SK-N-SH (cell line): ENCODE data around the gene PRKCD. TPM values are rescaled to one million over a fixed set of nuclear protein-coding genes. Genes with fewer than 3 reads are reported as not detected.

Source experiments
- CTCF ChIA-PET: fragments of 300-600, 350-600 bp; formaldehyde crosslinking; extraction: SDS; loops from one replicate; lab custom pipeline; 2021; lab: Yijun Ruan, JAX
- POLR2A ChIA-PET: fragments of 350-600 bp; sonication (Branson Sonifier 250); formaldehyde crosslinking; extraction: SDS; loops from one replicate; lab custom pipeline; 2020; ENCODE audit warnings: antibody characterized with exemption, inconsistent platforms; lab: Yijun Ruan, JAX
- DNase-seq: peaks from one replicate; pipeline ENCODE4 v3.0.0; 2012
- H2AFZ ChIP-seq: fragments of 200-600 bp; sonication (generic); 2 replicates; pipeline ENCODE4 v1.8.1; 2016; ENCODE audit warnings: antibody characterized with exemption, mild to moderate bottlenecking, low read depth
- H3F3A ChIP-seq: fragments of 200-600 bp; sonication (generic); replicated peaks from 2 replicates; pipeline ENCODE3; 2016; ENCODE audit warnings: antibody characterized with exemption, mild to moderate bottlenecking; ENCODE audit not compliant: insufficient read depth
- H3K27ac ChIP-seq, 2 experiments: fragments of 200-500 bp in 1 of 2; fragments of 200-600 bp in 1 of 2; sonication (Bioruptor generic) in 1 of 2; sonication (generic), shearing (Covaris generic) in 1 of 2; 2 replicates each; pipeline versions ENCODE4 v1.5.1 to v1.6.1; 2014 to 2016; ENCODE audit warnings: low read depth in 2 of 2, inconsistent platforms in 1 of 2, low read length in 1 of 2, mild to moderate bottlenecking in 1 of 2, mixed read lengths in 1 of 2
- H3K27me3 ChIP-seq: fragments of 200-600 bp; sonication (generic), shearing (Covaris generic); 2 replicates; pipeline ENCODE4 v1.6.1; 2016; ENCODE audit warnings: mixed run types; ENCODE audit not compliant: insufficient read depth
- H3K36me3 ChIP-seq, 2 experiments: fragments of 200-500 bp in 1 of 2; fragments of 200-600 bp in 1 of 2; sonication (Bioruptor generic) in 1 of 2; sonication (generic) in 1 of 2; replicated peaks in 1 of 2; 2 replicates each; pipeline versions ENCODE3 to v1.5.1; 2014 to 2016; ENCODE audit warnings: low read length in 1 of 2, mild to moderate bottlenecking in 1 of 2; ENCODE audit not compliant: insufficient read depth in 2 of 2, control insufficient read depth in 1 of 2
- H3K4me1 ChIP-seq, 2 experiments: fragments of 200-500 bp in 1 of 2; fragments of 200-600 bp in 1 of 2; sonication (Bioruptor generic) in 1 of 2; sonication (generic), shearing (Covaris generic) in 1 of 2; 2 replicates each; pipeline versions ENCODE4 v1.5.1 to v1.6.1; 2014 to 2016; ENCODE audit warnings: low read depth in 1 of 2, low read length in 1 of 2, mixed run types in 1 of 2; ENCODE audit not compliant: insufficient read depth in 2 of 2, control insufficient read depth in 1 of 2
- H3K4me2 ChIP-seq: fragments of 200-600 bp; sonication (generic), shearing (Covaris generic); 2 replicates; pipeline ENCODE4 v1.6.1; 2017; ENCODE audit warnings: mixed run types
- H3K4me3 ChIP-seq, 2 experiments: fragments of 200-500 bp in 1 of 2; fragments of 200-600 bp in 1 of 2; sonication (Bioruptor generic) in 1 of 2; sonication (generic), shearing (Covaris generic) in 1 of 2; 2 replicates each; pipeline versions ENCODE4 v1.5.1 to v1.8.1; 2014 to 2016; ENCODE audit warnings: low read depth in 2 of 2, inconsistent platforms in 1 of 2, low read length in 1 of 2, mild to moderate bottlenecking in 1 of 2, mixed read lengths in 1 of 2, moderate library complexity in 1 of 2
- H3K79me2 ChIP-seq: fragments of 200-600 bp; sonication (generic); 2 replicates; pipeline ENCODE4 v1.8.1; 2017; ENCODE audit warnings: mild to moderate bottlenecking; ENCODE audit not compliant: insufficient read depth
- H3K9ac ChIP-seq: fragments of 200-600 bp; sonication (generic); 2 replicates; pipeline ENCODE4 v1.6.1; 2017; ENCODE audit warnings: mixed run types
- H3K9me2 ChIP-seq: fragments of 200-600 bp; sonication (generic); 2 replicates; pipeline ENCODE4 v1.6.1; 2017; ENCODE audit warnings: mixed run types
- H3K9me3 ChIP-seq: fragments of 200-600 bp; sonication (generic); 2 replicates; pipeline ENCODE4 v1.6.1; 2017; ENCODE audit warnings: mixed run types, mild to moderate bottlenecking, moderate library complexity
- H4K20me1 ChIP-seq: fragments of 200-600 bp; sonication (generic); 2 replicates; pipeline ENCODE4 v1.6.1; 2017; ENCODE audit warnings: mild to moderate bottlenecking, mixed run types; ENCODE audit not compliant: insufficient read depth
- EZH2phosphoT487 ChIP-seq: fragments of 200-600 bp; sonication (generic); IDR thresholded peaks from 2 replicates; pipeline ENCODE4 v1.6.1; 2017; ENCODE audit warnings: low read depth, mixed run types, mild to moderate bottlenecking, antibody characterized with exemption, moderate library complexity, borderline replicate concordance
- FOSL2 ChIP-seq: IDR thresholded peaks from 2 replicates; pipeline ENCODE4 v1.4.0; 2012; ENCODE audit warnings: low read depth, mild to moderate bottlenecking, moderate library complexity, borderline replicate concordance
- MAX ChIP-seq: IDR thresholded peaks from 2 replicates; pipeline ENCODE4 v1.4.0; 2012; ENCODE audit warnings: low read depth
- PBX3 ChIP-seq: IDR thresholded peaks from 2 replicates; pipeline ENCODE4; 2012
- RAD21 ChIP-seq: IDR thresholded peaks from 2 replicates; pipeline ENCODE4 v1.6.1; 2012; ENCODE audit warnings: mild to moderate bottlenecking, low read length
- RXRA ChIP-seq: IDR thresholded peaks from 2 replicates; pipeline ENCODE4 v1.4.0; 2012; ENCODE audit warnings: low read depth, mild to moderate bottlenecking, borderline replicate concordance
- SMC3 ChIP-seq: IDR thresholded peaks from 2 replicates; pipeline ENCODE4 v1.6.1; 2012; ENCODE audit warnings: low read depth, low read length, improper control_type of control experiment
- USF2 ChIP-seq: fragments of 150-350 bp; IDR thresholded peaks from 2 replicates; pipeline ENCODE4 v1.6.1; 2017; ENCODE audit warnings: antibody characterized with exemption, low read length, low read depth, borderline replicate concordance
- WGBS: methylation state at CpG from one replicate; pipeline ENCODE4 v1.1.6; 2017; ENCODE audit warnings: low lambda C conversion rate; 5-methylcytosine and 5-hydroxymethylcytosine counted together
- polyA plus RNA-seq, 3 experiments: library from polyadenylated mRNA; depleted of rRNA; stranded (reverse); fragments of >200 nt; gene quantifications; 2 replicates each; pipeline ENCODE4 v1.2.3, GENCODE V29; 2012

Gene PRKCD
- polyA plus RNA-seq, 1 of the 3 experiments (the other 2 are of a cell fraction): 29.0 TPM

- no peak for DNase-seq
- Histone ChIP-seq H3K36me3 (no peaks in the 10 kb centered on the region), H4K20me1 (no peaks in the 10 kb centered on the region), H3K27ac (no peak overlapping the region), H3K27me3 (no peaks in the 10 kb centered on the region), H3K4me1 (peaks cover 6 to 7% of the 10 kb centered on the region in 2 experiments; a peak in 2 of 4 replicates), H3K9me2 (no peaks in the 10 kb centered on the region), H2AFZ (no peak overlapping the region), H3K9ac (no peak overlapping the region), H3K9me3 (no peaks in the 10 kb centered on the region), H3K4me3 (no peak overlapping the region), H3F3A (no peaks in the 10 kb centered on the region), H3K4me2 (no peak overlapping the region), H3K79me2 (peaks cover 8% of the 10 kb centered on the region; the same call in 1 of the 2 replicates)
- no peak for TF ChIP-seq RXRA
- WGBS: 90% methylated on average over 2 of the region's 3 CpGs
- POLR2A ChIA-PET: no interaction called here
- CTCF ChIA-PET: interaction anchor here (0.9 to 1.7 kb wide), 6 partner anchors 10 to 62 kb away, joined by 3 to 7 read pairs (median 6); no protein-coding TSS in a partner anchor
Observed at GRCh38 chr3:53157974-53158580, 2.9 kb upstream of the PRKCD start.

- no peaks in the 10 kb centered on the region for H3K9me2 ChIP-seq
- no peak overlapping the region for H3K9ac ChIP-seq
- no peaks in the 10 kb centered on the region for H3K9me3 ChIP-seq
- no peak overlapping the region for H3K4me3 ChIP-seq
- H3K27ac ChIP-seq: no peak overlapping the region
- H3K27me3 ChIP-seq: no peaks in the 10 kb centered on the region
- DNase-seq: no peak
- H3K36me3 ChIP-seq: no peaks in the 10 kb centered on the region
- H3K79me2 ChIP-seq: peaks cover 8% of the 10 kb centered on the region; the same call in 1 of the 2 replicates
- peaks cover 1% of the 10 kb centered on the region for H3F3A ChIP-seq
- CTCF ChIA-PET: interaction anchor here (0.9 to 1.7 kb wide), 6 partner anchors 11 to 62 kb away, joined by 3 to 7 read pairs (median 6); no protein-coding TSS in a partner anchor
- no peak overlapping the region for H3K4me2 ChIP-seq
- POLR2A ChIA-PET: no interaction called here
- no peak overlapping the region for H2AFZ ChIP-seq
- no peaks in the 10 kb centered on the region for H4K20me1 ChIP-seq
- peaks cover 6 to 7% of the 10 kb centered on the region in 2 experiments; a peak in 2 of 4 replicates for H3K4me1 ChIP-seq
- TF ChIP-seq USF2 (no peak), EZH2phosphoT487 (no peak), RAD21 (no peak), PBX3 (no peak), FOSL2 (no peak), SMC3 (no peak), MAX (no peak)
- 95% methylated on average over 2 of the region's 2 CpGs for WGBS
Observed at GRCh38 chr3:53158765-53159155, 2.2 kb upstream of the PRKCD start.
